HepG2 (cell line): ENCODE data around the gene PEX13. TPM values are rescaled to one million over a fixed set of nuclear protein-coding genes. Genes with fewer than 3 reads are reported as not detected.

ENCODE experiments used
- ATAC-seq: fragments of 200-7000 bp; cut with Tn5 transposase; 3 replicates; pipeline ENCODE4 v1.9.1; 2020; ENCODE audit warnings: mild to moderate bottlenecking, moderate library complexity
- BruUV-seq: library from RNA; stranded (reverse); fragments of 400-500 nt; replicated peaks from 2 replicates; lab custom pipeline; 2021; lab: Mats Ljungman, UMichigan
- CTCF ChIA-PET: fragments of 300-600 bp; formaldehyde crosslinking; extraction: SDS; loops from one replicate; lab custom pipeline; 2021; ENCODE audit warnings: low total read pairs, inconsistent platforms, low intra/inter-chr PET ratio; lab: Yijun Ruan, JAX
- POLR2A ChIA-PET: fragments of 350-600 bp; sonication (Branson Sonifier 250); formaldehyde crosslinking; loops from one replicate; lab custom pipeline; 2020; ENCODE audit warnings: antibody characterized with exemption, inconsistent platforms; lab: Yijun Ruan, JAX
- DNase-seq: peaks from one replicate; pipeline ENCODE4 v3.0.0-alpha.2; 2015; ENCODE audit warnings: low spot score
- FAIRE-seq: peaks from 3 replicates; lab custom pipeline; 2011; peaks lifted over from hg19 to GRCh38; lab: Jason Lieb, UNC
- H2AFZ ChIP-seq: one replicate; pipeline ENCODE4 v1.6.1; 2011; ENCODE audit warnings: low read length, inconsistent platforms
- H3K27ac ChIP-seq: fragments of 300-600 bp; 3 replicates; pipeline ENCODE4 v1.8.0; 2011; ENCODE audit warnings: mixed run types, mild to moderate bottlenecking, mixed read lengths, low read length, inconsistent platforms; ENCODE audit not compliant: insufficient read depth; ENCODE audit errors: extremely low read length
- H3K27me3 ChIP-seq, 2 experiments: fragments of 200-600 bp in 1 of 2; 2 replicates in 1 of 2; 3 replicates in 1 of 2; pipeline versions ENCODE4 v1.6.0 to v1.8.0; 2011; ENCODE audit warnings: low read length in 2 of 2, mild to moderate bottlenecking in 2 of 2, moderate library complexity in 2 of 2, inconsistent platforms in 1 of 2; ENCODE audit not compliant: insufficient read depth in 2 of 2, control insufficient read depth in 1 of 2
- H3K36me3 ChIP-seq, 2 experiments: fragments of 200-600 bp in 1 of 2; replicated peaks in 1 of 2; 2 replicates in 1 of 2; 3 replicates in 1 of 2; pipeline versions ENCODE4 v1.5.1 to v1.8.0; 2011; ENCODE audit warnings: low read length in 2 of 2, inconsistent platforms in 1 of 2; ENCODE audit not compliant: insufficient read depth in 2 of 2, control insufficient read depth in 1 of 2
- H3K4me1 ChIP-seq: 2 replicates; pipeline ENCODE4 v1.5.1; 2012; ENCODE audit warnings: low read length, inconsistent platforms; ENCODE audit not compliant: insufficient read depth
- H3K4me2 ChIP-seq: 2 replicates; pipeline ENCODE4 v1.6.0; 2011; ENCODE audit warnings: low read depth, low read length, inconsistent platforms
- H3K4me3 ChIP-seq, 3 experiments: fragments of 200-600 bp in 1 of 3; sonication (generic), shearing (Covaris generic) in 1 of 3; replicated peaks in 1 of 3; 2 replicates each; pipeline ENCODE4 v1.5.1; 2011 to 2016; ENCODE audit warnings: low read length in 3 of 3, inconsistent platforms in 2 of 3, low read depth in 2 of 3, mild to moderate bottlenecking in 2 of 3, control low read depth in 1 of 3, mixed read lengths in 1 of 3; ENCODE audit not compliant: insufficient read depth in 1 of 3
- H3K79me2 ChIP-seq: one replicate; pipeline ENCODE4 v1.6.1; 2011; ENCODE audit warnings: low read length, inconsistent platforms; ENCODE audit not compliant: insufficient read depth
- H3K9ac ChIP-seq: 2 replicates; pipeline ENCODE4 v1.6.0; 2011; ENCODE audit warnings: mild to moderate bottlenecking, low read depth, low read length, inconsistent platforms; ENCODE audit not compliant: insufficient read depth
- H3K9me3 ChIP-seq: 2 replicates; pipeline ENCODE4 v1.5.1; 2012; ENCODE audit warnings: mild to moderate bottlenecking, low read length
- H4K20me1 ChIP-seq: 2 replicates; pipeline ENCODE4 v1.6.0; 2011; ENCODE audit warnings: inconsistent platforms, mild to moderate bottlenecking, low read length, moderate library complexity; ENCODE audit not compliant: insufficient read depth
- ATF7-NPFF ChIP-seq: sonication (generic); formaldehyde crosslinking; IDR thresholded peaks from 2 replicates; pipeline ENCODE4 v1.8.1; 2023; ENCODE audit warnings: mild to moderate bottlenecking, low read depth, missing genetic modification reagents, moderate library complexity
- BORCS8-MEF2B ChIP-seq: sonication (generic); formaldehyde crosslinking; IDR thresholded peaks from 2 replicates; pipeline ENCODE4 v1.8.0; 2022; ENCODE audit warnings: mild to moderate bottlenecking, missing genetic modification reagents
- CREM ChIP-seq, 2 experiments: sonication (generic) in 1 of 2; formaldehyde crosslinking in 1 of 2; IDR thresholded peaks; 2 replicates each; pipeline versions ENCODE4 v1.4.0 to v1.6.1; 2016 to 2020; ENCODE audit warnings: antibody characterized with exemption in 1 of 2, mild to moderate bottlenecking in 1 of 2, missing genetic modification reagents in 1 of 2
- FOXA3 ChIP-seq: IDR thresholded peaks from 2 replicates; pipeline ENCODE4 v1.6.1; 2016; ENCODE audit warnings: missing genetic modification reagents, missing compliant biosample characterization
- FOXK1 ChIP-seq: sonication (generic); formaldehyde crosslinking; IDR thresholded peaks from 2 replicates; pipeline ENCODE4 v1.4.0; 2020; ENCODE audit warnings: low read depth, missing genetic modification reagents, borderline replicate concordance
- GATAD2A ChIP-seq: IDR thresholded peaks from 2 replicates; pipeline ENCODE4 v1.6.1; 2016
- HOXA3 ChIP-seq: sonication (generic); formaldehyde crosslinking; IDR thresholded peaks from 2 replicates; pipeline ENCODE4 v1.5.0; 2020; ENCODE audit warnings: missing genetic modification reagents
- IRF2 ChIP-seq: IDR thresholded peaks from 2 replicates; pipeline ENCODE4 v1.6.1; 2018; ENCODE audit warnings: missing genetic modification reagents, missing compliant biosample characterization
- KMT2B ChIP-seq: IDR thresholded peaks from 2 replicates; pipeline ENCODE4 v1.6.1; 2016; ENCODE audit warnings: missing genetic modification reagents, missing compliant biosample characterization
- SAP130 ChIP-seq: IDR thresholded peaks from 2 replicates; pipeline ENCODE4 v1.6.1; 2016; ENCODE audit warnings: low read depth
- SOX6 ChIP-seq, 2 experiments: fragments of 450-650 bp in 1 of 2; sonication (generic) in 1 of 2; formaldehyde crosslinking in 1 of 2; IDR thresholded peaks; 2 replicates each; pipeline versions ENCODE4 v1.4.0 to v1.6.1; 2017 to 2020; ENCODE audit warnings: antibody characterized with exemption in 1 of 2, mild to moderate bottlenecking in 1 of 2, missing genetic modification reagents in 1 of 2
- SP5 ChIP-seq: IDR thresholded peaks from 2 replicates; pipeline ENCODE4 v1.6.1; 2016; ENCODE audit warnings: low read depth, borderline replicate concordance
- TBX2 ChIP-seq: sonication (generic); formaldehyde crosslinking; IDR thresholded peaks from 2 replicates; pipeline ENCODE4 v1.5.0; 2020; ENCODE audit warnings: missing genetic modification reagents, mild to moderate bottlenecking, borderline replicate concordance
- YY1 ChIP-seq: IDR thresholded peaks from 2 replicates; pipeline ENCODE4 v1.6.1; 2011; ENCODE audit warnings: low read length, low read depth, moderate library complexity, mild to moderate bottlenecking; ENCODE audit not compliant: insufficient read depth, insufficient replicate concordance
- ZMYM4 ChIP-seq: sonication (generic); formaldehyde crosslinking; IDR thresholded peaks from 2 replicates; pipeline ENCODE4 v1.8.1; 2023; ENCODE audit warnings: mild to moderate bottlenecking, missing genetic modification reagents
- ZNF205 ChIP-seq: IDR thresholded peaks from 2 replicates; pipeline ENCODE4 v1.6.1; 2018; ENCODE audit warnings: missing biosample characterization, missing genetic modification reagents
- ZNF292 ChIP-seq: sonication (generic); formaldehyde crosslinking; IDR thresholded peaks from 2 replicates; pipeline ENCODE4 v1.8.1; 2022; ENCODE audit warnings: mild to moderate bottlenecking, low read depth, missing genetic modification reagents, borderline replicate concordance
- ZNF558 ChIP-seq: sonication (generic); formaldehyde crosslinking; IDR thresholded peaks from 2 replicates; pipeline ENCODE4 v1.9.0; 2022; ENCODE audit warnings: mild to moderate bottlenecking, missing genetic modification reagents, borderline replicate concordance
- WGBS: methylation state at CpG from one replicate; pipeline ENCODE4 v1.1.6; 2017; ENCODE audit warnings: low lambda C conversion rate; 5-methylcytosine and 5-hydroxymethylcytosine counted together
- in situ Hi-C: cut with HindIII; loops from 2 replicates; pipeline ENCODE4 v1.10.0; 2017; ENCODE audit warnings: low pct_unique_long_range_greater_than_20kb; ENCODE audit not compliant: extremely low pct_ligation_motif_present
- intact Hi-C: fragments of 100-400 bp; cut with micrococcal nuclease; formaldehyde crosslinking; loops from one replicate; pipeline ENCODE4 v1.10.0; 2022; ENCODE audit not compliant: unreplicated experiment
- polyA plus RNA-seq, 8 experiments: library from polyadenylated mRNA; depleted of rRNA in 3 of 8; stranded (reverse) in 7 of 8; unstranded in 1 of 8; fragments of >200 nt; fragmentation: Illumina TruSeq in 4 of 8; extraction: Trizol in 4 of 8; gene quantifications; 2 replicates each; pipeline versions ENCODE4 v1.2.1 to v1.2.3, GENCODE V29; 2011 to 2016; ENCODE audit warnings: low read depth in 4 of 8, missing spikeins in 1 of 8, mixed read lengths in 1 of 8; ENCODE audit not compliant: insufficient read depth in 1 of 8
- total RNA-seq, 5 experiments: library from RNA; depleted of rRNA; stranded (reverse); fragments of >200 nt; fragmentation: Illumina TruSeq; extraction: Trizol; gene quantifications; 2 replicates each; pipeline ENCODE4 v1.2.3, GENCODE V29; 2016; ENCODE audit warnings: low read depth in 1 of 5
- TF ChIP-seq, protein P1 (sequence below): sonication (generic); formaldehyde crosslinking; IDR thresholded peaks from 2 replicates; pipeline ENCODE4 v1.9.0; 2022; ENCODE audit warnings: low read depth, missing genetic modification reagents
- TF ChIP-seq, protein P2 (sequence below): sonication (generic); formaldehyde crosslinking; IDR thresholded peaks from 2 replicates; pipeline ENCODE4 v1.8.0; 2023; ENCODE audit warnings: mild to moderate bottlenecking, missing genetic modification reagents

PEX13 gene
- total and polyA plus RNA-seq, 2 of the 13 experiments (the other 11 are each of a cell fraction or from before 2014, with no cell fraction given), result 47.9 to 75.9 TPM

DNA sequence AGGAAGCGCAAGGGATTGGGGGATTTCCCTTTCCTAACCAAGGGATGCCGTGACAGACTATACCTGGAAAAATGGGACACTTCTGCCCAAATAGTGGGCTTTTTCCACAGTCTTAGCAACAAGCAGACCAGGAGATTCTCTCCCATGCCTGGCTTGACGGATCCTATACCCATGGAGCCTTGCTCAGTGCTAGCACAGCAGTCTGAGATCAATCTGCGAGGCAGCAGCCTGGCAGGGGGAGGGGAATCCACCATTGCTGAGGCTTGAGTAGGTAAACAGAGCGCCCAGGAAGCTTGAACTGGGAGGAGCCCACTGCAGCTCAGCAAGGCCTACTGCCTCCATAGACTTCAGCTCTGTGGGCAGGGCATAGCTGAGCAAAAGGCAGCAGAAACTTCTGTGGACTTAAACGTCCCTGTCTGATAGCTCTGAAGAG is 3.7 kb downstream of the PEX13 start:
- Histone ChIP-seq H3K9ac (no peak overlapping the region), H3K27ac (peak overlapping the region; percentile 22), H3K4me3 (peak overlapping the region in 1 of 3 experiments; percentile 21; a peak in 1 of 6 replicates), H2AFZ (no peak overlapping the region), H3K4me2 (peak overlapping the region; percentile 51), H3K27me3 (no peaks in the 10 kb centered on the region; a peak in 1 of 5 replicates), H3K4me1 (peaks cover 48% of the 10 kb centered on the region), H4K20me1 (no peaks in the 10 kb centered on the region; the same call in 1 of the 2 replicates), H3K36me3 (peaks cover 7 to 27% of the 10 kb centered on the region in 2 experiments; a peak in 3 of 5 replicates), H3K79me2 (peaks cover 90% of the 10 kb centered on the region), H3K9me3 (0 out of 2 replicates have a peak, but pooled peaks cover 3% of the 10 kb centered on the region)
- intact Hi-C loops (no loop called here), in situ Hi-C loops (no loop called here)
- DNase-seq (peak; percentile 51), FAIRE-seq (no peak), ATAC-seq (no peak)
- BruUV-seq, result no TSS peak
- ChIA-PET POLR2A (interaction anchor here (1.0 to 2.1 kb wide), 5 partner anchors 12 to 155 kb away, joined by 3 to 7 read pairs (median 4); partner anchors contain the start of gene SANBR), CTCF (no interaction called here)
- 69% methylated on average over 6 of the region's 6 CpGs for WGBS
- TF ChIP-seq ZNF205 (CRISPR knock-in tag), result 0 out of 2 replicates have a peak, but pooled peaks have one; percentile 36
- TF ChIP-seq ZNF292, result 0 out of 2 replicates have a peak, but pooled peaks have one; percentile 16
- peak; percentile 64 for TF ChIP-seq YY1
- TF ChIP-seq TBX2, result no peak
- TF ChIP-seq GATAD2A (CRISPR knock-in tag), result peak; percentile 41; the same call in 1 of the 2 replicates
- TF ChIP-seq, protein P1, sequence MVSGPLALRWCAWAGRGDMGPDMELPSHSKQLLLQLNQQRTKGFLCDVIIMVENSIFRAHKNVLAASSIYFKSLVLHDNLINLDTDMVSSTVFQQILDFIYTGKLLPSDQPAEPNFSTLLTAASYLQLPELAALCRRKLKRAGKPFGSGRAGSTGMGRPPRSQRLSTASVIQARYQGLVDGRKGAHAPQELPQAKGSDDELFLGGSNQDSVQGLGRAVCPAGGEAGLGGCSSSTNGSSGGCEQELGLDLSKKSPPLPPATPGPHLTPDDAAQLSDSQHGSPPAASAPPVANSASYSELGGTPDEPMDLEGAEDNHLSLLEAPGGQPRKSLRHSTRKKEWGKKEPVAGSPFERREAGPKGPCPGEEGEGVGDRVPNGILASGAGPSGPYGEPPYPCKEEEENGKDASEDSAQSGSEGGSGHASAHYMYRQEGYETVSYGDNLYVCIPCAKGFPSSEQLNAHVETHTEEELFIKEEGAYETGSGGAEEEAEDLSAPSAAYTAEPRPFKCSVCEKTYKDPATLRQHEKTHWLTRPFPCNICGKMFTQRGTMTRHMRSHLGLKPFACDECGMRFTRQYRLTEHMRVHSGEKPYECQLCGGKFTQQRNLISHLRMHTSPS (CRISPR knock-in tag), result peak; percentile 63; the same call in 1 of the 2 replicates
- TF ChIP-seq FOXA3 (CRISPR knock-in tag), result peak; percentile 59; the same call in 1 of the 2 replicates
- peak; percentile 50; the same call in 1 of the 2 replicates for TF ChIP-seq FOXK1 (CRISPR knock-in tag)
- TF ChIP-seq SOX6 (IDR thresholded peaks at IDR 0.05), result no peak
- TF ChIP-seq SOX6 (CRISPR knock-in tag; IDR thresholded peaks at IDR 0.05), result 0 out of 2 replicates have a peak, but pooled peaks have one; percentile 16
- TF ChIP-seq KMT2B (CRISPR knock-in tag), result no peak
- peak; percentile 77 for TF ChIP-seq HOXA3 (CRISPR knock-in tag)
- TF ChIP-seq ZNF558 (CRISPR knock-in tag), result no peak
- TF ChIP-seq, protein P2, sequence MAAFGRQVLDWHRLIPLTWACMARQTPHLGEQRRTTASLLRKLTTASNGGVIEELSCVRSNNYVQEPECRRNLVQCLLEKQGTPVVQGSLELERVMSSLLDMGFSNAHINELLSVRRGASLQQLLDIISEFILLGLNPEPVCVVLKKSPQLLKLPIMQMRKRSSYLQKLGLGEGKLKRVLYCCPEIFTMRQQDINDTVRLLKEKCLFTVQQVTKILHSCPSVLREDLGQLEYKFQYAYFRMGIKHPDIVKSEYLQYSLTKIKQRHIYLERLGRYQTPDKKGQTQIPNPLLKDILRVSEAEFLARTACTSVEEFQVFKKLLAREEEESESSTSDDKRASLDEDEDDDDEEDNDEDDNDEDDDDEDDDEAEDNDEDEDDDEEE (CRISPR knock-in tag), result peak; percentile 66; the same call in 1 of the 2 replicates
- peak; percentile 31; the same call in 1 of the 2 replicates for TF ChIP-seq SAP130 (CRISPR knock-in tag)
- peak; percentile 29; the same call in 1 of the 2 replicates for TF ChIP-seq ZMYM4 (CRISPR knock-in tag)
- TF ChIP-seq IRF2 (CRISPR knock-in tag), result peak; percentile 41; the same call in 1 of the 2 replicates
- TF ChIP-seq SP5 (CRISPR knock-in tag), result peak; percentile 42; the same call in 1 of the 2 replicates
- 0 out of 2 replicates have a peak, but pooled peaks have one; percentile 34 for TF ChIP-seq ATF7-NPFF
- TF ChIP-seq CREM (IDR thresholded peaks at IDR 0.05), result no peak
- TF ChIP-seq CREM (CRISPR knock-in tag; IDR thresholded peaks at IDR 0.05), result no peak
- TF ChIP-seq BORCS8-MEF2B, result peak; percentile 67
